K562 (cell line): ENCODE measurements around the gene FAM193A. TPM values are rescaled to one million over a fixed set of nuclear protein-coding genes. Genes with fewer than 3 reads are reported as not detected.

ENCODE experiments used
- ATAC-seq: fragments of 200-7000 bp; cut with Tn5 transposase; 3 replicates; pipeline ENCODE4 v1.9.1; 2020; ENCODE audit warnings: moderate library complexity
- BruUV-seq: library from RNA; stranded (reverse); fragments of 400-500 nt; replicated peaks from 2 replicates; lab custom pipeline; 2021; lab: Mats Ljungman, UMichigan
- CTCF ChIA-PET: fragments of 300-600 bp; formaldehyde crosslinking; extraction: SDS; loops from one replicate; lab custom pipeline; 2021; ENCODE audit warnings: low intra/inter-chr PET ratio; lab: Yijun Ruan, JAX
- POLR2A ChIA-PET: fragments of 300-600, 350-650 bp; sonication (Branson Sonifier 250); formaldehyde crosslinking; extraction: SDS; loops from one replicate; lab custom pipeline; 2021; ENCODE audit warnings: antibody characterized with exemption, inconsistent platforms; lab: Yijun Ruan, JAX
- DNase-seq, 4 experiments: peaks; one replicate each; pipeline versions ENCODE4 v3.0.0 to v3.0.0-alpha.2; 2011 to 2018; ENCODE audit warnings: low spot score in 3 of 4, mixed read lengths in 3 of 4; ENCODE audit errors: extremely low read depth in 1 of 4
- FAIRE-seq: peaks from 2 replicates; lab custom pipeline; 2011; peaks lifted over from hg19 to GRCh38; lab: Jason Lieb, UNC
- H2AFZ ChIP-seq: 2 replicates; pipeline ENCODE4 v1.6.0; 2011; ENCODE audit warnings: low read depth, low read length, control low read depth, inconsistent platforms
- H3K27ac ChIP-seq: fragments of 200-600 bp; 3 replicates; pipeline ENCODE4 v1.8.0; 2011; ENCODE audit warnings: low read depth, mild to moderate bottlenecking, control low read depth, inconsistent platforms, low read length, moderate library complexity, mixed read lengths; ENCODE audit errors: extremely low read depth
- H3K27me3 ChIP-seq, 2 experiments: fragments of 300-600 bp in 1 of 2; 2 replicates in 1 of 2; 3 replicates in 1 of 2; pipeline versions ENCODE4 v1.6.0 to v1.8.0; 2011; ENCODE audit warnings: inconsistent platforms in 2 of 2, low read length in 2 of 2, mild to moderate bottlenecking in 1 of 2, mixed read lengths in 1 of 2, moderate library complexity in 1 of 2; ENCODE audit not compliant: control insufficient read depth in 2 of 2, insufficient read depth in 2 of 2
- H3K36me3 ChIP-seq: fragments of 300-600 bp; 3 replicates; pipeline ENCODE4 v1.8.0; 2011; ENCODE audit warnings: mild to moderate bottlenecking, low read length, inconsistent platforms; ENCODE audit not compliant: control insufficient read depth, insufficient read depth
- H3K4me1 ChIP-seq, 2 experiments: fragments of 200-600 bp in 1 of 2; replicated peaks in 1 of 2; 2 replicates in 1 of 2; 3 replicates in 1 of 2; pipeline versions ENCODE4 v1.5.1 to v1.8.0; 2011; ENCODE audit warnings: inconsistent platforms in 2 of 2, low read length in 2 of 2, mild to moderate bottlenecking in 1 of 2, mixed read lengths in 1 of 2, moderate library complexity in 1 of 2; ENCODE audit not compliant: control insufficient read depth in 2 of 2, insufficient read depth in 2 of 2
- H3K4me2 ChIP-seq: 2 replicates; pipeline ENCODE4 v1.6.1; 2011; ENCODE audit warnings: low read length, control low read depth, inconsistent platforms, mixed read lengths; ENCODE audit not compliant: insufficient read depth
- H3K4me3 ChIP-seq: fragments of 200-600 bp; sonication (generic), shearing (Covaris generic); 2 replicates; pipeline ENCODE4 v1.5.1; 2016; ENCODE audit warnings: control low read depth, inconsistent platforms
- H3K79me2 ChIP-seq: fragments of 200-600 bp; 3 replicates; pipeline ENCODE4 v1.8.0; 2011; ENCODE audit warnings: low read length, inconsistent platforms; ENCODE audit not compliant: control insufficient read depth, insufficient read depth
- H3K9ac ChIP-seq, 2 experiments: 2 replicates each; pipeline versions ENCODE4 v1.6.0 to v1.6.1; 2011; ENCODE audit warnings: low read depth in 2 of 2, low read length in 2 of 2, control low read depth in 1 of 2, inconsistent platforms in 1 of 2, mild to moderate bottlenecking in 1 of 2, mixed read lengths in 1 of 2; ENCODE audit not compliant: insufficient read depth in 1 of 2
- H3K9me1 ChIP-seq: one replicate; pipeline ENCODE4 v1.6.0; 2011; ENCODE audit warnings: inconsistent platforms, mild to moderate bottlenecking, low read length, moderate library complexity; ENCODE audit not compliant: control insufficient read depth, insufficient read depth
- H3K9me3 ChIP-seq: replicated peaks from 2 replicates; pipeline ENCODE4 v1.5.1; 2011; ENCODE audit warnings: low read depth, low read length, inconsistent platforms; ENCODE audit not compliant: control insufficient read depth, insufficient read depth
- H4K20me1 ChIP-seq: replicated peaks from 2 replicates; pipeline ENCODE4 v1.6.1; 2011; ENCODE audit warnings: low read length, inconsistent platforms, mixed read lengths; ENCODE audit not compliant: control insufficient read depth, insufficient read depth
- MTA1 ChIP-seq: fragments of 450-650 bp; IDR thresholded peaks from 2 replicates; pipeline ENCODE4 v1.6.1; 2017; ENCODE audit warnings: borderline replicate concordance
- NBN ChIP-seq: fragments of 450-650 bp; IDR thresholded peaks from 2 replicates; pipeline ENCODE4 v1.6.1; 2016; ENCODE audit warnings: low read depth, mild to moderate bottlenecking
- NR2C2 ChIP-seq, 2 experiments: fragments of 200-800 bp in 1 of 2; sonication (Bioruptor generic) in 1 of 2; sonication (generic) in 1 of 2; formaldehyde crosslinking in 1 of 2; IDR thresholded peaks; 2 replicates each; pipeline versions ENCODE4 v1.6.1 to v1.8.0; 2016 to 2022; ENCODE audit warnings: mild to moderate bottlenecking in 1 of 2, missing compliant biosample characterization in 1 of 2, missing genetic modification characterization in 1 of 2, missing genetic modification reagents in 1 of 2
- ZNF24 ChIP-seq: fragments of 450-650 bp; IDR thresholded peaks from 2 replicates; pipeline ENCODE4 v1.6.1; 2016
- ZNF431 ChIP-seq: sonication (generic); formaldehyde crosslinking; IDR thresholded peaks from 2 replicates; pipeline ENCODE4 v1.8.0; 2022; ENCODE audit warnings: mild to moderate bottlenecking, missing genetic modification reagents
- ZNF444 ChIP-seq: fragments of 250-450 bp; sonication (Bioruptor Pico); IDR thresholded peaks from 2 replicates; pipeline ENCODE4 v1.4.0; 2020; ENCODE audit warnings: mild to moderate bottlenecking, moderate library complexity
- WGBS: fragments of 100-300 bp; shearing (Covaris generic); methylation state at CpG from one replicate; pipeline ENCODE4 v1.1.6; 2016; ENCODE audit warnings: low coverage, mixed read lengths; ENCODE audit not compliant: insufficient coverage; ENCODE audit errors: missing lambda C conversion rate; 5-methylcytosine and 5-hydroxymethylcytosine counted together
- in situ Hi-C: fragments of 300-500 bp; cut with MboI; formaldehyde crosslinking; loops from 4 replicates; pipeline ENCODE4 v1.15.0; 2018; ENCODE audit warnings: inconsistent platforms, mixed read lengths
- intact Hi-C: fragments of 100-400 bp; cut with micrococcal nuclease; formaldehyde crosslinking; loops from 2 replicates; pipeline ENCODE4 v1.14.2; 2022
- polyA plus RNA-seq, 8 experiments: library from polyadenylated mRNA; depleted of rRNA in 4 of 8; stranded (reverse) in 5 of 8; unstranded in 3 of 8; fragments of >200 nt; fragmentation: Nextera tagmentation in 2 of 8; fragmentation: Illumina TruSeq in 1 of 8; extraction: Ambion mirVana in 2 of 8; extraction: Trizol in 1 of 8; gene quantifications; 2 replicates each; pipeline versions ENCODE4 v1.2.1 to v1.2.3, GENCODE V29; 2011 to 2014; ENCODE audit warnings: inconsistent platforms in 1 of 8, missing spikeins in 1 of 8
- total RNA-seq, 7 experiments: library from RNA; depleted of rRNA in 6 of 7; stranded (reverse); fragments of >200 nt in 6 of 7; fragmentation: Illumina TruSeq in 2 of 7; extraction: Trizol in 2 of 7; gene quantifications; 2 replicates each; pipeline versions ENCODE4 v1.2.1 to v1.2.3, GENCODE V29; 2011 to 2021; ENCODE audit warnings: low replicate concordance in 1 of 7
- TF ChIP-seq, protein P1 (sequence below): sonication (generic); formaldehyde crosslinking; IDR thresholded peaks from 2 replicates; pipeline ENCODE4 v1.4.0; 2020; ENCODE audit warnings: mild to moderate bottlenecking, missing genetic modification reagents

FAM193A gene
- total and polyA plus RNA-seq, 9 of the 15 experiments (the other 6 are each of a cell fraction or from before 2014, with no cell fraction given): 0.46 to 24.6 (median 9.6) TPM

- TF ChIP-seq ZNF444 (CRISPR knock-in tag) (no peak), ZNF431 (CRISPR knock-in tag) (no peak)
- TF ChIP-seq, all 486 proteins: peak for 0
Measured at GRCh38 chr4:2765832-2766526, 229.5 kb downstream of the FAM193A start (continued).

DNA sequence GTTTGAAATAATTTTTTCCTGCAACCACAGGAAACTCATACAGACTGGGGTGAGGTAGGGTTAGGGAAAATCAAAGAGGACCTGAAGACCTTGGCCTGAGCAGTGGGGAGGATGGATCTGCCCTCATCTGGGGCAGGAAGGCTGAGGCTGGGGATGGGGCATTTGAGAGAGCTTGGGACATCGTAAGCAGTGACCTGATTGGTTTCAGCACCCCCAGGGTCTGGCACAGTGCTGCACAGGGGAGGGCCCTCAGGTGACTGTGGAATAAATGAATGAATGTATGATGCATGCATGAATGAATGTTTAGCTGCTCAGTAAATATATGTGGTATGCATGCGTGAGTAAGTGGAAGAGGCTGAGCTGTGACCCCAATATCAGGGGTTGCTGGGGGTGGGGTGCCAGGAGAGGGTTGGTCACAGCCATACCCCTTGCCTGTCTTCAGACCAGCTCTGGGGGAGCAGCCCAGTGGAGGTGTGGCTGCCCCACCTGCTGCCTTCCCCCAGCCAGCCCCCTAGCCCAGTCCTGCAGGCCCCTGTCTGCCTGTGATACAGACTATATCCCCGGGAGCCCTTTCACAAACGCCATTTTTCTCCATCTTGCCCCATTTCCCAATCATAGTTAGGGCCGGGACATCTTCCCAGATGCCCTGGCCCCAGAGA lies 230.7 kb downstream of the FAM193A start:
- no peak for DNase-seq
- Histone ChIP-seq H3K79me2 (no peaks in the 10 kb centered on the region), H3K9me3 (no peaks in the 10 kb centered on the region; the same call in 1 of the 2 replicates), H3K9me1 (no peaks in the 10 kb centered on the region), H3K27me3 (no peaks in the 10 kb centered on the region), H2AFZ (no peak overlapping the region), H3K4me1 (peaks cover 5 to 27% of the 10 kb centered on the region in 2 experiments), H3K27ac (no peak overlapping the region), H4K20me1 (no peaks in the 10 kb centered on the region), H3K9ac (no peak overlapping the region), H3K36me3 (no peaks in the 10 kb centered on the region), H3K4me2 (no peak overlapping the region), H3K4me3 (no peak overlapping the region)
- POLR2A ChIA-PET: no interaction called here
- no peak for FAIRE-seq
- 46% methylated on average over 5 of the region's 5 CpGs for WGBS
- no peak for ATAC-seq
- in situ Hi-C loops (no loop called here), intact Hi-C loops (no loop called here)
- BruUV-seq: no TSS peak
- no peak for TF ChIP-seq NR2C2 (CRISPR knock-in tag; IDR thresholded peaks at IDR 0.05)
- no peak for TF ChIP-seq NR2C2 (tag; IDR thresholded peaks at IDR 0.05)
- TF ChIP-seq, protein P1, sequence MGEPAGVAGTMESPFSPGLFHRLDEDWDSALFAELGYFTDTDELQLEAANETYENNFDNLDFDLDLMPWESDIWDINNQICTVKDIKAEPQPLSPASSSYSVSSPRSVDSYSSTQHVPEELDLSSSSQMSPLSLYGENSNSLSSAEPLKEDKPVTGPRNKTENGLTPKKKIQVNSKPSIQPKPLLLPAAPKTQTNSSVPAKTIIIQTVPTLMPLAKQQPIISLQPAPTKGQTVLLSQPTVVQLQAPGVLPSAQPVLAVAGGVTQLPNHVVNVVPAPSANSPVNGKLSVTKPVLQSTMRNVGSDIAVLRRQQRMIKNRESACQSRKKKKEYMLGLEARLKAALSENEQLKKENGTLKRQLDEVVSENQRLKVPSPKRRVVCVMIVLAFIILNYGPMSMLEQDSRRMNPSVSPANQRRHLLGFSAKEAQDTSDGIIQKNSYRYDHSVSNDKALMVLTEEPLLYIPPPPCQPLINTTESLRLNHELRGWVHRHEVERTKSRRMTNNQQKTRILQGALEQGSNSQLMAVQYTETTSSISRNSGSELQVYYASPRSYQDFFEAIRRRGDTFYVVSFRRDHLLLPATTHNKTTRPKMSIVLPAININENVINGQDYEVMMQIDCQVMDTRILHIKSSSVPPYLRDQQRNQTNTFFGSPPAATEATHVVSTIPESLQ (CRISPR knock-in tag): no peak
- no peak for TF ChIP-seq NBN
- peak; percentile 39; the same call in 1 of the 2 replicates for TF ChIP-seq ZNF24
- no peak for TF ChIP-seq MTA1
- CTCF ChIA-PET: no interaction called here
